Fibroblast of peridontal ligament (primary cell): ENCODE results near the gene NDUFS8.
"Not testable (repeated sequence)": the region's sequence is repeated elsewhere in the genome, so short reads cannot be mapped to it uniquely, and the experiment has no call there.

Experiments used
- DNase-seq: peaks from one replicate; pipeline ENCODE4 v3.0.0-alpha.2; 2010; ENCODE audit errors: extremely low read depth

NDUFS8 gene

DNA sequence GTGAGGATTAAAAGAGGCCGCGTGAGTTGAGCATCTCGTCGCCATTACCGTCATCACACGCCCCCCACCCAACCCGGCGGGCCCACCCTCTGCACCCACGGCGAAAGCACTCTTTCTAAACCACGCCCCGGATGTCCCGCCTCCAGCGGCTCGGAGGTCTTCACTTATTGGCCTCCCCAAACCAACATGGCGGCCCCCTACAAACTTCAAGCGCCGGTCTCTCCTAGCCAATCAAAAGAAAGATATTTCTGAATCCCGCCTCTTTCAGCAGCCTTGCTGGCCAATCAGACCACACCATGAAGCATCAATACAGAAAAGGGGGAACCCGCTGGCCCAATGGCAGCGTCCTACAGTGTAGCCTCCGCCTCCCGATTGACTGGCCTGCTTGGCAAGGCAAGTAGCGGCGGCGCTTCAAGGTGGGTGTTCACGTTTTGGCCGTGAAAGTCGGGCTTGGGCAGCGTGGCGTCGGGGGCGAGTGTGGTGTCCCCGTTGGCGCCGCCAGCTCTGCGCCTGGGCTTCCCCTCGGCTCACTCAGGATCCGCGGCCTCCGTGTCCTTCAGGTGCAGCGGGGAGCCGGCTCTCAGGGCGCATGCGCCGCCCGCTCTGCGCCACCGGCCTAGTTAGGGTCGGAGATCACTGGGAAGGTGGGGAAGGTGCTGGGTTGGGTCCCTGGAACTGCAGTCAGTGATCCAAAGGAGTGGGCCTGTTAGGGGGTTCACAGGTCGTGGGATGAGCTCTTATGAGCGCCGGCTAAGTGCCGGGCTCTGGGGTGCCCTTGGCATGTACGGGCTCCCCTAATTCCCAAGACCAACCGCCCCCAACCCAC, at the start of gene NDUFS8:
Gene NDUFS8 (plus strand): TSS at position 364 of the 826 bp plus-strand sequence. CDS start 1,471 bp downstream, outside the sequence.
- peak; percentile 99 for DNase-seq

DNA sequence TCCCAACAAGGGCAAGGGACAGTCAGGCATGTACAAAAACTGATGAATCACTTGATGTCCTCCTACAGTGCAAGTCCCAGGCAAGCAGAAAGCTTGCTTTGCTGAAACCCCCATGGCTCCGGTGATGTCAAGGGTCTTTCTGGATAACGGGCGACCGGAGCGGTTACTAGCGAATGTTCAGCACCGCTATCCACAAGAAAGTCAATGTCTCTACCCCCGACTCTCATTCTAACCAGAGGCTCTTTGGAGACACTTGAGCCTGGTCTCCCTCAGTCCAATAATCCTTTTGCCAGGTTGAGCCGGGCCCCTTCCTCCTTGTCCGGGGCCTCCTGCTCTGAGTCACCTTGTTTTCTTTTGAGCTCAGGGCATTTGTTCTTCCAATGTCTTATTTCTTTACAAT, 49.3 kb upstream of the NDUFS8 start:
- DNase-seq = not testable (repeated sequence)

DNA sequence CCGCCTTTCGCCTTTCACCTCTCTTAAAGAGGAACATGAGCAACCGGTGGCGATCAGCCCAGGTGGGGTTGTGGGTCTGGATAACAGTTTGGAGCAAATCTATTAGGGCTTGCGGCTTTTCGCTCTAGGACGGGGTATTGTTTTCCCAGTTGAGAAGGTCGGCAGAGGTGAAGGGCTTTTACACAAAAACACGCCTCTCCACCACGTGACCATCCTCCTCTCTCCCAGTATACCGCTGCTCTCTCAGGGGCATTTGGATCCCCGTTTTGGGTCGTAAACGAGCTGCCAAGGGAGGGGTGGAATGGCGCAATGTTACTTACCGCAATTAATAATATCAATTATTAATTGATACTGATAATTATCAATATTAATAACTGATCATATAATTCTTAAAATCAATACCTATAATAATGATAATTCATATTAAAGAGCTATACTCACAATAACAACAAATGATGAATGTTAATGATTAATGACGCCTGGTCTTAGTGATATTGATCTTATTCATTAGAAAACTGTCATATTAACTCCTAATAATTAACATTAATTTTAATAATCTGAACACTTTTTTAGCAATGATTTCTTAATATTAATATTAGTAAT, 48.1 kb upstream of the NDUFS8 start:
- not testable (repeated sequence) for DNase-seq

- DNase-seq = no peak
These were observed 46.5 kb upstream of the NDUFS8 start for GRCh38 chr11:67983951-67984350.

- not testable (repeated sequence) for DNase-seq
These were observed 45.2 kb upstream of the NDUFS8 start for GRCh38 chr11:67985302-67985701.

- DNase-seq = not testable (repeated sequence)
These were observed 39.7 kb upstream of the NDUFS8 start for GRCh38 chr11:67990546-67991346.

GRCh38 chr11:67991347-67992121, 38.9 kb upstream of the NDUFS8 start:
- DNase-seq = not testable (repeated sequence)

DNA sequence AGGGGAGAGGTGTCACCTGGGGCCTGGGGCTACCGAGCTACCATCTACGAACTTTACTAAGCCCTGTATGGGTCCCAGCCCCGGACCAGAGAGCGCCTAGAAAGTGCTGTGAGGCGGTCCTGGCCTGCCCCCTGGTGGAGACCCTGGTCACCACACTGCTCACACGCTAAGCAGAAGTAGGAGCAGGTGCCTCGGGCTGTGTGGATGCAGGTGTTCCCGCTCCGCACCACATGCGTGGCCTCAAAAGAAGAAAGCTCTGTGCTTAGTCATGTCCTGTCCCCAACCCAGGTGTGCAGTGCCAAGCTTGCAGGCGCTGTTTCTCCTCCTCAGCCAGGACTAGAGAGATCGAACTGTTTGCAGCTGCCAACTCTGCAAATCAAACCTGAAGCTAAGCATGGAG, 36.7 kb upstream of the NDUFS8 start:
- not testable (repeated sequence) for DNase-seq

DNA sequence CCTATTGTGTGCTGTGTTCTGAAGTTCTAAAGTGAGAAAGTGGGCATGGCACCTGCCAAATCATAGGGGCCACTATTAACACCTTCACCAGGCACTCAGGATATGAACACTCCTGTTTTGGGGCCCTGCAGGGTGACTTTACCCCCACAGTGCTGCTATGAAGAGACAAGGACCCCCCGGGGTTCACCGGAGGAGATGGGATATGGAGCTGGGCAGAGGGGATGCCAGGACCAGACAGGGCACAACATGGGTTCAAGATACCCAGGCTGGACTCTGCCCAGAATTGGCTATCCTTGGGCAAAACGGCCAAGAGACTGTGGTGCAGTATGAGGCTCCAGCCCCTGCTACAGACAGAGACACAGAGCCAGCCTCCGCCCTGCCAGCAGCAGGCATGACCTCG, 36.1 kb upstream of the NDUFS8 start:
- DNase-seq = not testable (repeated sequence)

GRCh38 chr11:67995129-67995528, 35.4 kb upstream of the NDUFS8 start:
- DNase-seq = not testable (repeated sequence)

GRCh38 chr11:67995579-67995978, 34.9 kb upstream of the NDUFS8 start:
- DNase-seq = not testable (repeated sequence)

- no peak for DNase-seq
These were observed 34.4 kb upstream of the NDUFS8 start for GRCh38 chr11:67996051-67996450.

DNA sequence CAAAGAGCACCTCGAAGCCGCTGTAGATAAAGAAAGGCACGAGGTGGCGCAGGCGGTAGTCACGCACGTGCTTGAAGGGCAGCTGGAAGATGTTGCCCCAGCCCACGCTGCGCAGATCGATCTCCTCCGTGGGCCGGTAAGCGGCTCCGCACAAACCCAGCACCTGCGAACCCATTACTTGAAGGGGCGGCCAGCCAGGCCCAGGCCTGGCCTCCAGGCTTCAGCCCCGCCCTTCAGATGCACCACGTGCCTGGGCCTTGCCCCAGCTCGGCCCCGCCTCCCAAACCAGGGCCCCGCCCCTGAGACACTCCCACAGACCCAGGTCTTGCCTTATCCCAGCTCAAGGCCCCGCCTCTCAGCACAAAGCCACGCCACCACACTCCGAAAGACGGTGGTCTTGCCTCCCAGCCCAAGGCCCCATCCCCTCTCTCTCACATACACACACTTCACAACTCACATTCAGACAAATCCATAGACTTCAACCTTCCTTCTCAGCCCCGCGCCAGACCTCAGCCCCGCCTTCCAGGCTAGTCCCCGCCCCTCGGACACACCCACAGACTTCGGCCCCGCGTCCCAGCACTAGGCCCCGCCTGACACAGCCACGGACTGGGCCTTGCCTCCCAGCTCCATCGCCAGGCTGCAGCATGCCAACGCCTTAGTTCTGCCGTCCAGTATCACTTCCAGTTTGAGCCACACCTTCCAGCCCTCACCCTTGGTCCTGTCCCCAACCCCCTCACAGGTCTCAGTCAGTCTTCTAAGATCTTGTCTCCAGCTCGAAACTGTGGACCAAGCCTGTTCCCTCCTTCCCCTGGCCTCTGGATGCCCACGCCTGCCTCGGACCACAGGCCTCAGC, 33.6 kb upstream of the NDUFS8 start:
- no peak for DNase-seq

- no peak for DNase-seq
These were observed 33.0 kb upstream of the NDUFS8 start for GRCh38 chr11:67997475-67997921.

GRCh38 chr11:67998150-67999045, 32.1 kb upstream of the NDUFS8 start:
- DNase-seq = no peak

GRCh38 chr11:67999201-67999629, 31.3 kb upstream of the NDUFS8 start:
- DNase-seq = no peak

GRCh38 chr11:67999704-68000103, 30.8 kb upstream of the NDUFS8 start:
- no peak for DNase-seq

- DNase-seq = no peak
These were observed 27.9 kb upstream of the NDUFS8 start for GRCh38 chr11:68002575-68002937.
